HL-60/S4 treated with phorbol 12-myristate 13-acetate at 8.2 ng/mL for 4 days and 3 days (cell line): ENCODE data around the gene TNNI3K.

Experiments
- in situ Hi-C: fragments of 300-500 bp; cut with MboI; formaldehyde crosslinking; loops from 2 replicates; pipeline ENCODE4 v1.15.0; 2022; ENCODE audit warnings: low sequenced_read_pairs

Gene TNNI3K

DNA sequence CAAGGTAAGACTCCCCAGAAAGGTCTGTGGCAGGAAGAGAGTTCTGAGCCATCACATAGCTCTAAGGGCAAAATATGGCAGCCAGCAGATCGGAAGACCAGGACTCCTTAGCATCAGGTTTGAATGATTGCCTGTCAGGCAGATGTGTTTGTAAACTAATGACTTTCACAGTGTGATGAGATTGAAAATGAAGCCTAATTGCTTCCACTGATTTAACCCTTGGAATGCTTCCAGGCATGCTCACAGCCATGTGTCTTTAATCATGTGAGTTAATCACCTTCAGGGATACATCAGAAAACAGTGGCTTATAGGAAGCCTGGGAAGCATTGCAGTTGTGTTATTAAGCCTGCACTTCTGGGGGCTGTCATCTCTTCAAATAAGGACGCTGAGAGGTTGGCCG lies 194.4 kb downstream of the TNNI3K start:
- in situ Hi-C loops = no loop called here

DNA sequence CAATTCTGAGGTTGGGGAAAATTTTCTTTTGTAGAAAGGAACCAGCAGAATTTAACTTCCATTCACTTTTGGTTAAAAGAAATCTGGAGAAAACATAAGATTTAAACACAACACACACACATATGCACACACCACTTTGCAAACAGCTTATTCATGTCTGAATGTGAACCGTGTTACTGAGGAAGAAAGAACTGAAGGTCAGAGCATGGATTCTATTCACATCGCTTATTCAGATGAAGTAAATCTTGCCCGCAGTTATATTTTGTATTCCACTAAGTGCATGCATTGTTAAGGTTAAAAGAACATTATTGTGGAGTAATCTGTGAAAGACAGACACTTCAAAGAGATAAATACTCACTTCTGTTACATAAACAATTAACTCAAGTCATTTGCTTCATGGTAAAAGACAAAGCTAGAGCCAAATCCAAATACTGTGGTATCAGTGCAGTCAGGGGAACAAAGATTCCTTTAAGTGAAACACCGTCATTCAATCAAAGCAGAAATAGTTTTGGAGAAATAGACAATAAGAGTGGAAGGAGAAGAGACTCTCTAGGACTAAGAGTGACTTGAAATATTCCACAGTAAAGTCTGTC lies 195.3 kb downstream of the TNNI3K start:
- in situ Hi-C loops = no loop called here

GRCh38 chr1:74431531-74431930 lies 196.3 kb downstream of the TNNI3K start:
- in situ Hi-C loops = no loop called here

- in situ Hi-C loops = no loop called here
These were observed 197.1 kb downstream of the TNNI3K start for GRCh38 chr1:74432325-74432724.

GRCh38 chr1:74434321-74434720 lies 199.1 kb downstream of the TNNI3K start:
- in situ Hi-C loops = no loop called here

- in situ Hi-C loops = no loop called here
These were observed 200.9 kb downstream of the TNNI3K start for GRCh38 chr1:74436078-74436477.

DNA sequence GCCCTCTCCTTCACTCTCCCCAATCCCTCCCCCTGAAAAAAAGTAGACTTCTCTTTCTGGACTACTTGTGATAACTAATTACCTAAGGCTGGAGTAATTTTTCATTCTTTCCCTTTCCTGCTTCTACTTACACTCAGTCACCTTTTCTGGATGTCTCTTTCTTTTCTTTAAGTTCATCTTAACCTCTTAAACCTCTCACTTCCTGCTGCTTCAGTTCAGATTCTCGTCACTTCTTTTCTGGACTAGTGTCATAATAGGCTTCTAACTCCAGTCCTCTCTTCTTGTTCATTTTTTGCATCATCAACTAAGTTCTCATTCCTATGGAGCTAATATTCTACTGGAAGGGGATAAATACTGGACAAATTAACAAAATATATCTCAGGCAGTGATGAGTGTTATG lies 201.8 kb downstream of the TNNI3K start:
- in situ Hi-C loops = no loop called here

DNA sequence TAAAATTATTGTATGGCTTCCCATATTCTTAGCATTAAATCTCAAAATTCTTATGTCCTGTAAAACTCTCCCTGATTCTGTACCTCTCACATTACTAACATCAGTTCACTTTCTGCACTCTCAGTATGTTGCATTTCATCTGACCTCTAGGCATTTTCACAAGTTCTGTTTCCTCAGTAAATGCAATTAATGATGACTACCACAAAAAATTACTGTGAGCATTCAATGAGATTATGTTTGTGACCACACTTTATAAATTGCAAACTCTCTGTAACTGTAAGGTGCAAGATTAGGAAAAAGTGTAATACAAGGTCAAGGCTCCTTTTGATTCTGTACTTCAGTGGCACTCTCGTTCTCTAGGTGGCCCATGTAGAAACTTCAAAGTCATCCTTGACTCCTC lies 216.8 kb downstream of the TNNI3K start:
- in situ Hi-C loops = no loop called here

GRCh38 chr1:74453277-74453676 lies 218.1 kb downstream of the TNNI3K start:
- in situ Hi-C loops = no loop called here

GRCh38 chr1:74455390-74455789 lies 220.2 kb downstream of the TNNI3K start:
- in situ Hi-C loops = no loop called here

DNA sequence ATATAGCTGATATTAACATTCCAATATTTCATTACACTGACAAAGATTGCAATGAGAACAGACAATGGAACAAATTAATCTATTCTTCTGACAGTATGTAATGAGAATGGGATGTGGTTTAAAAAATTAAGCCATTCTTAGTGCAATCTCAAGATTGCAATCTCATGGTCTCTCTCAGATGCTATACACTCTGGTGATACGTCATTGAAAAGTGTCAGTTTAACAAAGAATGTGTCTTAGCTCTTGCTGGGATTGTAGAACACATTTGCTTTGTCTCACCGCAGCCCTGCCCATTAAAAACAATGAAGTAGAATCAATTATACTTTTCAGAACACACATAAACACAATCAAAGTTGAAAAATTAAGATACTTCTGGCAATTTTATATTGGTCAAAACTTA lies 222.1 kb downstream of the TNNI3K start:
- in situ Hi-C loops = no loop called here

DNA sequence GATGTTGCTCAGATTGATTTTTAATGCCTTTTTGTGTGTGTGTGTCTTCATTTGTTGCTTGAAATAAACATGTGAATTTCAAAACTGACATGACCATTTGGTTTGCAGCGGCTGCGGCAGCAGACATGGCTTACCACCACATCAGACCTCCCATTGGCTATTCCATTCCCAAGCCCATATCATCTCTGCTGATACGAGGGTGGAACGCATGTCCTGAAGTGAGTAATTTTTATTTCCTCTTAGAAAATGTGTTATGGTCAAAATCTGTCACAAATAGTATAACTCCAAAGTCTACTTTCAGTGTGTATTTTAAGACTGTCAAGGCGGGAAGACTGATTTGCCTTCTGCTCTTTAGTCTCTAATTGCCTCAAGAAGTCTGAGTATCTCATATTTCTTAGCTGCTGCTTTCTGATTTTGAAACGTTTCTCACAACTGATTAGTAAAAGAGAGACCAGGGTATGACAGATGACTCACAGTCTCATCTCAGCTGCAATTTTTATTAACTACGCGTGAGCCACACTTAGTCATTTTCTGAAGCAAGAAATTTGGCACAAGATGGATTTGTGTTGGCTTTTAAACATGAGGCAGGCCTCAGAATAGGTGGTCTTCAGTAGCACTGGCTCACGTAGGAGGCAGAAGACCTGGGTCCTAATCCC lies 228.3 kb downstream of the TNNI3K start:
- in situ Hi-C loops = no loop called here

GRCh38 chr1:74464037-74464436 lies 228.8 kb downstream of the TNNI3K start:
- in situ Hi-C loops = no loop called here

- in situ Hi-C loops = no loop called here
These were observed 230.1 kb downstream of the TNNI3K start for GRCh38 chr1:74465193-74465681.

DNA sequence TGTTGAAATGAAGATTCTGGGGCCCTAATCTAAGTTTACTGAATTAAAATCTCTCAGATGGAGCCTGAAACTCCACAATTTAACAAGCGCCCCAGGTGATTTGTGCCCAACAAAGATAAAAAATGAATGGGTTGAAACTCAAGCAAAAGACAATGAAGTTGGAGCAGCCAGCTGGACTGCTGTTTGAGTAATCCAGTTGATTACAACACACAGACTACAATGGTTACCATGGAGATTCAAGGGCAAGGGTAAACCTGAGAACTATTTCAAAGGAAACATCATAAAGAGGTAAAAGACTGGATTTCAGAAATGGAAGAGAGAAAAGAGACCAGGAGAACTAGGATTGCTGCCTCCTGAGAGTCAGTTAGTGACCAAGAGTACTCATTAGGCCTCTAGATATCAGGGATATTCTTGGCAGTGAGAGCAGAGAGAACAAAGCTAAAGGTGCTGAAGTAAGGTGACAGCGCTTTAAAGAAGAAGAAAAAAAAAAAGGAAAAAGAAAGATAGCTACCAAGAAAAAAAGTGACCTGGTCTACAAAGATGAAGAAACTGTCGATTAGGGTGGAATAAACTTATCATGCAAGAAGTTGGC lies 232.7 kb downstream of the TNNI3K start:
- in situ Hi-C loops = no loop called here

- in situ Hi-C loops = no loop called here
These were observed 233.9 kb downstream of the TNNI3K start for GRCh38 chr1:74468982-74469603.

GRCh38 chr1:74470251-74470650 lies 235.1 kb downstream of the TNNI3K start:
- in situ Hi-C loops = no loop called here

GRCh38 chr1:74470936-74471335 lies 235.7 kb downstream of the TNNI3K start:
- in situ Hi-C loops = no loop called here

GRCh38 chr1:74471470-74471869 lies 236.3 kb downstream of the TNNI3K start:
- in situ Hi-C loops = no loop called here

- in situ Hi-C loops = no loop called here
These were observed 239.4 kb downstream of the TNNI3K start for GRCh38 chr1:74474585-74474984.

- in situ Hi-C loops = no loop called here
These were observed 243.8 kb downstream of the TNNI3K start for GRCh38 chr1:74478979-74479378.

DNA sequence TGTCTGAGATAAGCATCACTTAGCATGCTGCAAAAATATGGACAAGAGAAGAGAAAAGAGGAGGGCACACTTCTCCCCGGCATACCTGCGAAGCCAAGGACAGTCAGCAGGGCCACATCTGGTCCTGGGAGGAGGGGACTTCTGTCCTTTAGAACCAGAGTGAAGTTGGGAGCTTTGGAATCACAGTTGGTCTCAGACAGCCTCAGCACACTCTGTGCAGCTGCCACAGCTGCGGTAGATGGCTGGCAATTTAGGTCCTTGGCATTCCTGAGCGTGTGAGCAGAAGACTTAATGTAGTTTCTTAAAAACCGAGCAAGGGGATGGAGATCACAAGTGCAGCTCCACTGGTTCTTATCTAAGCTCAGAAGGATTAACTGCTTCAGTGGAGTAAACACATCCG lies 244.9 kb downstream of the TNNI3K start:
- in situ Hi-C loops = no loop called here
